GM13976 (cell line): Measurements from ENCODE around the gene PPP3CA.

Source experiments
- DNase-seq: peaks from one replicate; pipeline ENCODE4 v3.0.0; 2012; ENCODE audit warnings: low spot score
- CTCF ChIP-seq: IDR thresholded peaks from 2 replicates; pipeline ENCODE4 v1.5.1; 2012; ENCODE audit warnings: borderline replicate concordance, mild to moderate bottlenecking; ENCODE audit not compliant: insufficient read depth; ENCODE audit errors: extremely low read depth, missing control alignments, control extremely low read depth
- in situ Hi-C: fragments of 300-500 bp; cut with MboI; formaldehyde crosslinking; loops from one replicate; pipeline ENCODE4 v1.12.0; 2022; ENCODE audit warnings: low sequenced_read_pairs, mixed read lengths, inconsistent platforms; ENCODE audit not compliant: unreplicated experiment

PPP3CA gene

GRCh38 chr4:101221294-101221693, 126.0 kb downstream of the PPP3CA start:
- no peak for DNase-seq
- in situ Hi-C loops = no loop called here
- TF ChIP-seq CTCF = no peak

GRCh38 chr4:101218894-101219293, 128.4 kb downstream of the PPP3CA start:
- no peak for DNase-seq
- no peak for TF ChIP-seq CTCF
- in situ Hi-C loops = no loop called here

- no peak for TF ChIP-seq CTCF
- DNase-seq = no peak
- in situ Hi-C loops = no loop called here
Observed at GRCh38 chr4:101218346-101218745, 129.0 kb downstream of the PPP3CA start.

- TF ChIP-seq CTCF = no peak
- in situ Hi-C loops = no loop called here
- DNase-seq = no peak
Observed at GRCh38 chr4:101217353-101218031, 129.8 kb downstream of the PPP3CA start.

GRCh38 chr4:101211146-101211553, 136.2 kb downstream of the PPP3CA start:
- DNase-seq = no peak
- in situ Hi-C loops = no loop called here
- TF ChIP-seq CTCF = no peak

GRCh38 chr4:101210331-101210730, 137.0 kb downstream of the PPP3CA start:
- no peak for TF ChIP-seq CTCF
- in situ Hi-C loops = no loop called here
- no peak for DNase-seq
